Anterior cingulate cortex (tissue), 58 donors: ENCODE data around the gene BAMBI.

ENCODE experiments used
- DNase-seq, 58 donors: peaks; one replicate each; lab custom pipeline; 2025; lab: John Stamatoyannopoulos, UW

BAMBI gene

DNA sequence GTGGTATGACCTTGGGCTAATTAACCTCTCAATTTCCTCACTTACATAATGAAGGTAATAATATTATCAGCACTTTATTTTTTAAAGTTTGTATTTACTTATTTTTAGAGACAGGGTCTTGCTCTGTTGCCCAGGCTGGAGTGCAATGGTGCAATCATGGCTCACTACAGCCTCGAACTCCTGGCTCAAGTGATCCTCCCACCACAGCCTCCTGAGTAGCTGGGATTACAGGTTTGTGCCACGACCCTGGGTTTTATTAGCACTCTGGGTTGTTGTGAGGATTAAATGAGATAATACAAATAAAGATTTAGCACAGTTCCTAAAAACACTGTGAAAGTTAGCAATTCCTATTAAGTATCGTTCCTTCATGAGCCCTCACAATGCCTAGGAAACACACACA lies 14.7 kb downstream of the BAMBI start:
- DNase-seq = no peak

DNA sequence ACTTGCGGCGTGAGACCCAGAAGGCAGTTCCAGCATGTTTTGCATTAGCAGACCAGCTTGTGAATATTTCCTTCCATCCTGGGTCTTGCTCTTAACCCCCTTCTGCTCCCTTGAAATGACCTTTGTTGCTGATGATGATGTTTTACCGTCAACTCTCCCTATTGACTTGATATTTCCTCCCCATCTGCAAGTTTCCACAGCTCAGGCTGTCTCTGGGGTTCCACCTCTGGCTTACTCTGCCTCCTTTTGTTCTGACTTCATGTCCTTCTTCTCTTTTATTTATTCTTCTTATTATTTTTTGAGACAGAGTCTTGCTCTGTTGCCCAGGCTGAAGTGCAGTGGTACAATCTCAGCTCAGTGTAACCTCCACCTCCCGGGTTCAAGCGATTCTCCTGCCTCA lies 17.2 kb downstream of the BAMBI start:
- no peak for DNase-seq

DNA sequence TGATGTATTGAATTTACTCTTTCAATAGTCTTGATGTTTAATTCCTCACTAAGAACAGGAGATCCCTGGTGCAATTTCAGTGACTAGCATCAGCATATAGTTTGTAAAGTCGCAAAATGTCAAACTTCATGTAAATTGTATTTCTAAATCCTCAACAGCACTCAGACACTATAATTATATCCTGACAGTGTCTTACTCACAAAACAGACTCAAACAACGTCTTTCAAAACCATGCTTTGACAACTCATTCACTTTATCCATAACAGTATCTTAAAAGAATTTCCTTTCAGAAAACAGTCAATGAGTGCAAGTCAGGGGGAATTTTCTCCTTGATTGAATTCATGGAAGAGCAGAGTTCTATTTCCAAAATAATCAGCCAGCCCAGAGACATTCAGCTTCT lies 20.8 kb downstream of the BAMBI start:
- no peak for DNase-seq

DNA sequence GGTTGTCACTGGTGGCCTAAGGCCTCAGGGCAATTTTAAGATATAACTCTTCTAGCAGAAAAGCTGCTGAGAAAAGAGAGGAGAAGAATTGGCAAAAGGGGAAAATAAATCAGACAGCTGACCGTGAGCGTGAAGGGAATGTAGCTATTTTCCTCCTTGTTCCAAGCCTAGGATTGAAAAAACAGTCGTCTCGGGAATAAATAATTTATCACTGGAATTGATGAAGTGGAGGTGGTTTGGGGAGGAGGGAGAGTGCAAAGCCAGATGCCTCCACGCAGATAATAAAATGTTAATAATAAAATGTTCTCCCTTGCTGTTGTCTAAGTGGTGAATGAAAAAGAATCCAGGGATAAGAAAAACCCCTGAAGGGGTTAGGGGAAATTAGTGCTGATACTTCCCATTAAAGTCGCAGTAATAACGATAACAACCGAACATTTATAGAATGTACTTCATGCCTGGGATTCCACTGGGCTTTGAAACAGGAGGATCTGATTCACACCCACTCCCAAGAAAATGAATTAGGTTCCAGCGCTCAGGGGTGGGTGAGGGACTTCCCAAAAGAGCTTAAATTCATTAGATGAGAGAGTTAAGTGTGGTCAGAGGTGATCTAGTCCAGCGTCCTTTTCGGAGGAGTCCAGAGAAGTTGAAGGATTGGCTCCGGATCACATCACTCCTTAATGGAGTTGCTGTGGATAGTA lies 27.3 kb downstream of the BAMBI start:
- DNase-seq = no peak

DNA sequence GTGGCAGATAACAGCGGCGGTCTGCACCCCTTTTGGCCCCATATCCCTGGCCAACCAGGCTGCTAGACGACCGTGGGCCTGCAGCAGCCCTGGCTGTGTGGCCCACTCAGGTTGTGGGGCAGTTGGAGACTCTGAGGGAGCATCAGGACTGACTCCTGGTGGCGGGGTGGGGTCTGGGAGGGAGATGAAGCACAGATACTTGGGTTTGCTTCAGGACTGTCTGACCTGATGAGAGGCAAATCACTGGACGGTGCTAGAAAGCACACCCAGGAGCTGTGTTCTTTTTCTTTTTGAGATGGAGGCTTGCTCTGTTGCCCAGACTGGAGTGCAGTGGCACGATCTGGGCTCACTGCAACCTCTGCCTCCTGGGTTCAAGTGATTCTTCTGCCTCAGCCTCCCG lies 28.2 kb downstream of the BAMBI start:
- DNase-seq = no peak

DNA sequence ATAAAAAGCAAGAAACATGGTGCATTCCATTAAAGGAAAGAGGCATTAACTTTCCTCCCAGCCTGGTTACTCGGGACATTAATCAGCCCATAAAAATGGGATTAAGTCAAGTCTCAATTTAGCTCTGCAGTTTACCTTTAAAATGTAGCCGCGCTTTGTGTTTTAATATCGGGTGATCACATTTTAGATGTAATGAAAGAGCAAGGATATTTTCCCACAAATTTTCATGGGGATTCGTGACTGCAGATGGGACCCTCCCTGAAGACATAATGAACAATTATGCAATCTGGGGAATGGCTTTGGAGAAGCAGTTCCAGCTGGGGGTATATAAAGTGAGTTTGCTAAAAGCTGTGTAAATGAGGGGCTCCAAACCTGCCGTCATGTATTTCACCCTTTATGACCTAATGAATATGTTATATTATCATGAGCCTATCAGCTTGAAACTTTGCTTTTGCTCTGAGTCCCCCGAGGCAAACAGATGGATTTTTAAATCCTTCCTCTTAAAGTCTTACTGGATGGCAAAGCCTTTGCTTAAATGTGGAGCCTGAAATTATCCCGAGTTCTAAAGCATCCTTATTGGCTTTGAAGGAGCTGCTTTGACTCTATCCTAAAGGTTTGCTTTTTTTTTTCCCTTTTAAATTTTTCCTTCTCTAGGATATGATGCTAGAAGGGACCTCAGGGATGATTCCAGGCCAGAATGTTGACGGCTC lies 31.8 kb downstream of the BAMBI start:
- no peak for DNase-seq

DNA sequence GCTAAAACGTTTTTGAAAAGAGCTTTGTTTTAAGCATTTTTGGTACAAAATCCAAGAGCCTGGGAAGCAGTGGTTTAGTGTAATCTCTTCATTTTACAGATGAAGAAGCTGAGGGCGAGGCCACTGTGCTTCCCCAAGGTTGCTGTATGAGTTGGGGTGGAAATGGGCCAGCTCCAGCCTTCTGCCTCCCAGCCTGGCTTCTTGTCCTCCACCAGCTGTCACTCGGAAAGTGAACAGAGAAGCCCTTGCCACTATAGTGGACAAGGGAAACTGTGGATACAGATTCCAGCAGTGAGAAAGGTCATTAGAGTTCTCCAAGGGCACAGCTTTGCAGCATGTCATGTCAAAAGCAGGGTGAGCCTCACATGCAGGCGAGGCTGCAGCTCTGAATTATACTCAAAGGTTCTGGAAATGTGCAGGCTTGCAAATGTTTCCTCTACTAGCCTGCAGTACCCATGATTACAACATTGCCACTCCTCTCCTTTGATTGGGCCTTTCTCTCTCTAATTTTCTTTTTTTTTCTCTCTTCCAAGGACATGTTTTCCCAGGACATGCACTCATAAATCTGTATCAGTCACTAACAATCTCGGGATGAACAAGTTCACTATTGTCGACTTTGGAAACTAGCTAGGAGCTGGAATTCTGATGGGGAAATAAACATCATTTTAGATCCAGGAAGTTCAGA lies 33.0 kb downstream of the BAMBI start:
- DNase-seq = no peak

DNA sequence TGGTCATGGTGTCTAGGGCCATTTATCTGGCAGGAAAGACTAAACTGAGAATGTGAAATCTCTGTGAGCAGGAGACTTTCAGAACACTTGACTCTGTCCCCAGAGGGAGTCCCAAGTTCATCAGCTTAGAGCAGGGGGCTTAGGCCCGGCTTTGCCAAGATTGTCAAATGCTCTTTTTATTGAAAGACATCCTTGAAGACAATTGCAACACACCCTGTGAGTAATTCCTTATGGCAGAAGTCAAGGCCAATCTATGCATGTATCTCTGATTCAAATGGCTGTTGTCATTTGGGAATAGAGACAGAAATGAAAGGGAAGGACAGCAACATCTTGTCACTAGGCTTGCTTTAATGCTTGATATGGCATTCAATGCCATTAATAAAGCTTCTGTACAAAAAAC lies 33.7 kb downstream of the BAMBI start:
- no peak for DNase-seq

DNA sequence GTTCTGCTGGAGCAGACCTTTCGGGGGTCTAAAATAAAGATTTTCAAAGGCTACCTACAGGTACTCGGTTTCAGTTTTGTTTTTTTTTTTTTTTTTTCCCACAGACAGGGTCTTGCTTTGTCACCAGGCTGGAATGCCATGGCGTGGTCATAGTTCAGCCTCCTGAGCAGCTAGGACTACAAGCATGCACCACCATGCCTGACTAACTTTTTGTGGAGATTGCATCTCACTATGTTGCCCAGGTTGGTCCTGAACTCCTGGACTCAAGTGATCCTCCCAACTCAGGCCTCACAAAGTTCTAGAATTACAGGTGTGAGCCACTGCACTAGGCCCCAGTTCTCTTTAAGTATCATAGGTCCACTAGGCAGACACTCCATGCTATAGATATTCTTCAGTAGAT lies 34.5 kb downstream of the BAMBI start:
- DNase-seq = no peak

DNA sequence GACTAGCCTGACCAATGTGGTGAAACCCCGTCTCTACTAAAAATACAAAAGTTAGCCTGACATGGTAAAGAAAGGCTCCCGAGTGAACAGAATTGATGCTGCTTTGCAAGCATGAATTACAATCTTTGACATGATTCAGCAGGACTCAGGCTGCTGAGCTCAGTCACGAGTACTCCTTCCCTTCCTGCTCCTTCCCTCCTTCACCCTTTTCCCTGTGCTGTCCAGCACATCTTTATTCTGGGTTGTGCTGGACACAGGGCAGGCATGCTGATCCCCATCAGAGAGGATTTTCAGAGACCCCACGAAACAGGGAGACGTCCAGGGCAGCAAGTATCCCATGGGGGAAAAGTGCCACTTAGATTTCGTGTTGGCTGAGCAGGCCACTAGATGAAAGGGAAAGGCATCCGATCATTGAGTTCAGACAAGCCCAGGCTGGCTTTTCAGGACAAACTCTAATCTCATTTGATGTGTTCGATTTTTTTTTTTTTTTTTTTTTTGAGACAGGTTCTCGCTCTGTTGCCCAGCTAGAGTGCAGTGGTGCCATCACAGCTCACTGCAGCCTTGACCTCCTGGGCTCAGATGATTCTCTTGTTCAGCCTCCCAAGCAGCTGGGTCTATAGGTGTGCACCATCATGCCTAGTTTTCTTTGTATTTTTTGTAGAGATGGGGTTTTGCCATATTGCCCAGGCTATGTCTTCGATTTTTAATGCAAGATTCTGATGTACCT lies 36.5 kb downstream of the BAMBI start:
- no peak for DNase-seq

DNA sequence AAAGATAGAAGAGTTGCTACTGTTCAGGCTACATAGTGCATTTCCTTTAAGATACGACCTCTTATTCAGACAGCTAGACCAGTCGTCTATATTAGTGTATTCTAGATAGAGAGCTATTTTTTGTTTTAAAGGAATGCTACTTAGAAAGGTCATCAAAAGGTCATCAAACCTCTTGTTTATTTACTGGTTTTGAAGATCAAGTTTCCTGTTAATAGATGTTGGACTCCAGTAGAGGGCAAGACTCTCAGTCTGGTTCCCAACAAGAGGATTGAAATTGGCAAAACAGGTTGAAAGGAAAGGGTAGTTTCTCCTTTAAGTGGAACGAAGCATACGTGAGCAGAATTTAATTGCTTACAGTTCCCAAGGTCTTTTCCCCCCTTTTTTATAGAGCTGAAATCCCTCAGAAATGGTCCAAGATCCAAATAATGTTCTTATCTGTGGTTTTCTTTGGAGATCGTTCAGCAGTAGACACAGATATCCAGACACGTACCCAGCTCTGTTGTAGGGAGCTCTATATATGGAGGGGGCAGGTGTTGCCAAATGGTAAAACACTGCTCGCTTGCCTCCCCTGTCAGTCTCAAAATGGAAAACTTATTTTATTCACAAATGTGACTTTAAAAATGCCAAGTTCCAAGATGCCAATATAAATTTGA lies 37.2 kb downstream of the BAMBI start:
- DNase-seq = no peak

DNA sequence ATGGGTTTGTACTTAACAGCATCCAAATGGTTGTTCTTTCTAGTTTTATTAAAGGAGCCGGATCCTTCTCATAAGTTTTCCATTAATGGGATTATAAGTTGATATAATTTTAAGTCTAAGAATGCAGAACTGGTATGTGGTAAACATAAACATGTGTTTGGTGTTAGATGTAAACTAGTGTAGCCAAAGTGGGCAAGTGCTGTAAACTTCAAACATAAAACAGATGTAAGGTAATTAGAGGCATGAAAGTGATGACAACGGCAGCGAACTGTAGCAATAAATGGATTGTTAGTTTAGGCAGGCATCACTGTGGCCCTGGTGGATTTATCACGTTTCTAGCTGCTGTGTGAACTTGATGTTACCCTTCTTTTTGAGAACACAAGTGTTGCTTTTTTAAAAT lies 37.9 kb downstream of the BAMBI start:
- no peak for DNase-seq

DNA sequence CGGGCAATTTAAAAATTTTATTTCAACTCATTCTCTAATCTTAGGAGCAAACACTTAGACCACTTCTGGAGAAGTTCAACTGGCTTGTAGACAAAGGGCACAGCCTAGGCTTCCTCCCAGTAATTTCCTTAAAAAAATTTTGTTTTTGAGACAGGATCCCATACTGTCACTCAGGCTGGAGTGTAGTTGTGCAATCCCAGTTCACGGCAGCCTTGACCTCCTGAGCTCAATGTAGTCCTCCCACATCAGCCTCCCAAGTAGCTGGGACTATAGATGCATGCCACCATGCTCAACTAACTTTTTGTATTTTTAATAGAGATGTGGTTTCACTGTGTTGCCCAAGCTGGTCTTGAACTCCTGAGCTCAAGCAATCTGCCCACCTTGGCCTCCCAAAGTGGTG lies 38.4 kb downstream of the BAMBI start:
- no peak for DNase-seq

DNA sequence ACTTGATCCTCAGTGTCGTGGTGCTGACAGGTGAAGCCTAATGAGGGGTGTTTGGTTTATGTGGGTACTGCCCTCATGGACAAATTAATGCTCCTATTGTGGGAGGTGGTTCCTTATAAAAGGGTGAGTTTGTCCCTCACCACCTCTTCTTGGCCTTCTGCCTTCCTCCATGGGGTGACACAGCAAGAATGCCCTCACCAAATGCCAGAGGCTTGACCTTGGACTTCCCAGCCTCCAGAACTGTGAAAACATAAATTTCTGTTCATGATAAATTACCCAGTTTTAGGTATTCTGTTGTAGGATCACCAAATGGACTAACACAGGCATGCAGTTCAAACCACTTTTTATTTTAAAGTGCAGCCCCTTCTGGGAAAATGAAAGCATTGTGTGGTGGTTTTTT lies 39.4 kb downstream of the BAMBI start:
- DNase-seq = no peak

DNA sequence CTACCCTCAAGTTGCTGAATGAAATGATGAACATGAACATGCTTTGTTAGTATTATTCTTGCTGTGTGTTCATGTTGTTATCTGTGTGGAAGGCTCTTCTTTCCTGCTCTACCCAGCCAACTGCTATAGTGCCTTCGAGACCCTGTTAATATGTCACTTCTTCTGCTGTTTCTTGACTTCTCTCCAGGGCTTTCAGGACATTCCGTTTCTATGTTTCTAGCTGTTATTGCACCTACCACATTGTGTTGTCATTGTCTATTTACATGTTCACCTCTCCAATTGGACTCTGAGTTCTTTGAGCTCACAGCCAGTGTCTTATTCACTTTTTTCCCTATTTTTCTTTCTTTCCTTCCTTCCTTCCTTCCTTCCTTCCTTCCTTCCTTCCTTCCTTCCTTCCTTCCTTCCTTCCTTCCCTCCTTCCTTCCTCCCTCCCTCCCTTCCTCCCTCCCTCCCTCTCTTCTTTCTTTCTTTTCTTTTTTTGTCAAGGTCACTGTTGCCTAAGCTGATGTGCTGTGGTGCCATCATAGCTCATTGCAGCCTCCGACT lies 40.4 kb downstream of the BAMBI start:
- no peak for DNase-seq

DNA sequence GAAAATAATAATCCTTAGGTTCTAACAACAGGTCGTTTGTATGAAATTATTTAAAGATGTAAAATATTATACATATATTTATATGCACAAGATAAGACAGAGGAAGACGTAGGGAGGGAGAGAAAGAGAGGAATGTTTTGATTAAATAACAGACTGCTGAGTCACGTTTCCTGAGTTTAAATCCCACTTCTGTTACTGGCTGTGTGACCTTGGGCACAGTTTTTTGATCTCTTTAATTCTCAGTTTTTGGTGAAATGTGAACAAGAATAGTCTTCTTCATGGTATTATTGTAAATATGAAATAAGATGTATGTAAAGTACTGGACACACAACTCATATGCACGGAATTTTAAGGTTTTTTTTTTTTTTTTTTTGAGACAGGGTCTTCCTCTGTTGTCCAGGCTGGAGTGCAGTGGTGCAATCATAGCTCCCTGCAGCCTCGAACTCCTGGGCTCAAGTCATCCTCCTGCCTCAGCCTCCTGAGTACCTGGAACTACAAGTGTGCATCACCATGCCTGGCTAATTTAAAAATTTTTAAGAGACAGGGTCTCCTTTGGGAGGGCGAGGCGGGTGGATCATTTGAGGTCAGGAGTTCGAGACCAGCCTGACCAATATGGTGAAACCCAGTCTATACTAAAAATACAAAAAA lies 42.6 kb downstream of the BAMBI start:
- DNase-seq = no peak

DNA sequence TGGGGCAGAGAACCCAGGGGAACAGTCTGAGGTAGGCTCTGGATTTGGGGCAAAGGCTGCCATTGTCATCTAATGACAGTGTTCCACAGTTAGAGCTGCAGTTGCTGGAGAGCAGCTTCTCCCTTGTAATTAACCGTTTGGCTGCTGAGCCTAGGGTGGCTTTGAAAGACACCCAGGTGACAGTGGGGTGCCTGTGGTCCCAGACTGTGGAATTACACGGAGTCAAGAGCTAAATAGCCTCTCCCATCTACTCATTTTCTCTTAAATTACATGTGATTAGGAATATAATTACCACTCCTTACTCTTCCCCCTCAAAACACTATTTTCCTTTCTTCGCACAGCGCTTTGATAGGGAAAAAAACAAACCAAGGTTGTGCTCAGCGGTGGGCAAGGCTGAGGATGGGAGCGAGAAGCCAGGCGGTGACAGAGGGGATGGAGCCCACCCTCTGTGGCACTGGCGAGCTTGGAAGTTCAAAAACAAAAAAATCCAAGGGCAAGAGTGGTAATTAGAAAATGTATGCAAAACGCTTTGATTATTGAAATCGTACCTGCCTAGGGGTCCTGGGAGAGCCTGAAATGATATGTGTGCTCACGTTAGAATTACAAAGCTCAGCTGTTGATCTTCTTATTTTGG lies 44.1 kb downstream of the BAMBI start:
- DNase-seq = no peak

DNA sequence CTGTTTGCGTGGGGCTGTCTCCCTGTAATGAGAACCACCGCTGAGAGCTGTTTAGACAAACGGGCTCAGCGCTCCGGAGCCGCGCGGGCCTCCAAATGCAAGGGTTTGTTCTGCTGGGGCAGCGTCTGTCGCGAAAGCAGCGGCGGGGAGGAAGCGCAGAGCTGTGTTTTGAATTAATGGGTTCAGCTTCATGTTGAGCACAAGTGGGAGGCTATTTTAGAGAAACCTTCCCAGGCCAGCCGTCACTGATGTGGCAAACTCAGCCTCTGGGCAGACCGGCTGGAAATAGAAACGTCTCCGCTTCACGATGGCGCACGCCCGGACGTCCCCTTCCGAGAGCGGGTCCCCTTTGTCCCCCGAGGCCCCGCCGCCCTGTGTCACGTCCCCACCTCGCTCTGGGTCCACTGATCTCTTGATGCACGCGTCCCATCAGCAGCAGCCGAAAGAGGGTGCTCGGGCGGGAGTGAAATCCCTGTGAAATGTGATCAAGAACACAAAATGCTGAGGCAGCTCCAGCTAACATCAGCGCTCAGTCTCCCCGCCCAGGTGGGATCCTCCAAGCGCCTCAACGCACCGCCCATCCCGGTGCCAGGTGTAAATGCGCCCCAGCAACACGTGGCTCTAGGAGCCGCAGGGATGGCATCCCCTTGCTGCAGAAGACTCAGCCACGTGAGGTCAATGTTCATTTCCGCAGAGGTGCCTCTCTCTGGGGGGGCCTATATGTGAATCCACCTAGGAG lies 44.9 kb downstream of the BAMBI start:
- DNase-seq = peak in 56 of 58 donors; percentile 3 to 71 (median 40)

DNA sequence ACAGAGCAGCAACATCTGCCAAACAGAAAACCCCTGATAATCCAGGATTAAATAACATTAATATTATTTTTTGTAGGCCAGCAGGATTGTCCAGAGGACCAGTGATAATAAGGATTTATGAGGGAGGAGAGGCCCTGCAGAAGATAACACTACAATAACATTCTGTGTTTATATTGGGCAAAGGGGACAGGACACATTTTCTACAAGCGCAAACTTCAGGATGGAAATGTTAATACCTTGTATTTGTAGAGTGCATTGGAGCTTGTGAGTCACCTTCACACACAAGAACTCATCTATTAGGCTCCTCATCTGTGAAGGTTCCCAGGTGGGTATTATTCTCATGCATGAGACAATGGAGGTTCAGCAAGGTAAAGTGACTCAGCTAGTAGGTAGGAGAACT lies 51.0 kb downstream of the BAMBI start:
- no peak for DNase-seq
